Activated effector memory CD4-positive, alpha-beta T cell treated with Interleukin-2 at 50 U/mL for 16 hours (primary cell): ENCODE results near the gene ARHGDIB.

Source experiments
- DNase-seq: peaks from one replicate; pipeline ENCODE4 v3.0.0-alpha.2; 2020

ARHGDIB gene

DNA sequence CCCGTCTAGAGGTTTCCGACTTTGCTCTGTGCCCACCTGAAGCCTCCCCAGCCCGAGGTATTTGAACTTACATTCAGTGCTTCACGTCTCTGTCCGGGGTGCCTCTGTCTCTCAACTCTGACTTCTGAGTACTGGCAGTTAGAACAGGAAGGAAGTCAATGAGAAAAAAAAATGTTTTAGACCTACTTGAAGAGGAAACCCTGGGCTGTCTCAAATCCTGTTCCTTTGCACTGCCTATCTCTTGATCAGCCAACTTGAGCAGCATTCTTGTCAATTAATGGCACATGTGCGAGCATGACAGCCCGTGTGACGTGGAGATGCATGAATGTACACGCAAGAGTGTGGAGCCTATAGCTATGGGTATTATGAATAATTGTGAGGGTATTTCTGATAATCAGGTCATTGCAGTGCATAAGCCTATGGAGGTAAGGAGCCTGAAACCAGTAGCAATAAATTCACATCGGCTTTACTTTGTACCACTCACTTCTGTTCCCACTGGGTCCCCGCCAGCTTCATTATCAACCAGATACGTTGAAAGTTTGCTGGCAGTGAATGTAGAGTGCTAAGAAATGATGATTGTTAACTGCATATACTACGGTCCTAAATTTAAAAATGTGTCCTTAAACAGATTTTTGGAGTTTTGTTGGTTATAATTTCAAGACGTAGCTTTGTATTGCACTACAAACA, at the start of gene ARHGDIB:
Gene ARHGDIB, minus strand, starts transcription at position 136 of the 687 bp plus-strand sequence. CDS start 10,889 bp downstream, outside the sequence.
- peak; percentile 63 for DNase-seq

DNA sequence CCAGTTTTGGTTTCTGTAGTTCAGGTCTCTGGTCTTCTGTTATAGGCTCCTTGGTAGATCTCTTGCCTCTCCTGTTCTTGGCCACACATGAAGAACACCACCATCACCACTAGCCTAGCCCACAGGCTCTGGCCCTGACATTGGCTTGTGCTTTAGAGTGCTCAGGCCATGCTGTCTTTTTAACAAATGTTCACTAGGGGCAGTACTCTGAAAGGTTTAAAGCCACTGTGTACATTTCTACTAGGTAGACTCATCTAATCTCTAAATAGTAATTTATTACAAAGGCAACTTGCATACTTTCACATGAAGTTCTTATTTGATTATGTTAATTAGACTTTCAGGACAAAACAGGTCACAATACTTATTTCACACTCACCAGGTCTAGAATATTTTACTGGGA, 49.8 kb upstream of the ARHGDIB start:
- no peak for DNase-seq

DNA sequence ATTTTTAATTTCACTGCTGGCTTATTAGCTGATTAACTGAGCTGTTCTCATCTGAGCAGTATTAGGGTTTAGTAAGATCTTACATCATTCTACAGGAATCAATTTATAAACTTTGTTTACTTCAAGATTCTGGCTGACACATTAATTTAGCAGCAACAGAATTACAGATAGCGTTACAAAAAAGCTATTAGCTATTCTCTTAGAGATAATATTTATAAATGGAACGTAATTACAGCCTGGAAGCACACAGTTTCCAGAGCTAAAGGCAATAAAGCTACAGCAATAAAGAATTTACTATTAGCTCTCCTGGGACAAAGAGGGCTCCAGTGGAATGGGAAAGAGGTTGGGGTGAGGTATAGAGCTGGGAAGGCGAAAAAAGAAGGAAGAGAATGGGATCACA, 46.1 kb upstream of the ARHGDIB start:
- no peak for DNase-seq

DNA sequence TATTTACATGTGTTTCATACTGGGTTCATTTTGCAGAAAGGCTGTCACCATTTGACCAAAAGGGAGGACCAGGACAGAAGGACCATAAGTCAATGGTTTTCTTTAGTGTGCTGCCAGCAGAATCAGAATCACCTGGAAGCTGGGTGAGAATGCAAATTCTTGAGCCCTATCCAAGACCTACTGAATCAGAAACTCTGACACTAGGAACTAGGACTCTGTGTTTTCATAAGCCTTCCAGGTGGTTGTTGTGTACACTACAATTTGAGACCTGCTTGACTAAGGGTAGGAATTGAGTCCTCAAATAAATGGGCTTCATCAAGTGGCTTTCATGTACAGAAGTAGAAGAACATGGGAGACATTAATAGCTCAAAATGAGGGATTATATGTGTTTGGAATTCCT, 43.7 kb upstream of the ARHGDIB start:
- DNase-seq, result no peak

DNA sequence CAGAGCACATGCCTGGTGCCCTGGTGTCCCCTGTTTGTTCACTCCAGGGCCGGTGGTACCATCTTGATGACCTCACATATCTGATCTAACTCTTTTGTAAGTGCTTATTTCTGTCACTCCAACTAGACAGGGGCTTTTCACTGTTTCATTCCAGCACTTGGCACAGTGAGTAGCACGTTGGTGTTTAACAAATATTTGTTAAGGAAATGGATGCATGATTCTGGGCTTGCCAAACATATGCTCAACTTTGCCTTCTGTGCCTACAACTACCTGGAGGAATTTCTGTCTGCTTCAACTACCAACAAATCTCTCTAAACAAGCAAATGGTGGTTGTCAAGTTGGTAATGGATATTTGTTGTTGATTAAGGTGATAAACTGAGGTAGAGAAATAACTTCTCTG, 43.0 kb upstream of the ARHGDIB start:
- no peak for DNase-seq

DNA sequence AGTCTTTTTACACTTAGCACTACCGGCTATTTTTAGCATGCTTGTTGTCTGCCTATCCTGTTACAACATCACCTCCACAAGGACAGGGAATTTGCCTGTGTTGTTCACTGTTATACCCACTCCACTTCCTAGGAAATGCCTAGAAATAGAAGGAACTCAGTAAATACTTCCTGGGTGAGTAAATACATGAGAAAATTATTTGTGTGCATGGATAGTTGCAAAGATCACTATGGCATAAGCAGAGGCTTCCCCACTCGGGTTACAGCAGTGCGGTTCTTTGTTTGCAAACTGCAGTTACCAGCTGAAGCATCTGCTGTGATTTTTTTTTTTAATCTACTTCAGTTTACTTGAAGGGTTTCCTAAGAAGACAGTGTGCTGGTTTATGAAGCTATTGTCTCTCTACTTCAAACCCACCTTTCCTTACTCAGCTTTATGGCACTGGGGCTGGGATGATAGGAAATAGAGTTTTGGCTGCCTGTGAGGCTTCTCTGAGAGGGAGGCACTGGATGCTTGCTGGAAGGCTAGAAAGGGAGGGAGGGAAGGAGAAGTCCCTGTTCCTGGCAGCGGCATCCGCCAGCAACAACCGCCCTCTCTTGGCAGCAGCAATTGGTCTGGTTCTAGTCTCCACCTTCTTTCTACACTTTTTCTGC, 40.5 kb upstream of the ARHGDIB start:
- no peak for DNase-seq

DNA sequence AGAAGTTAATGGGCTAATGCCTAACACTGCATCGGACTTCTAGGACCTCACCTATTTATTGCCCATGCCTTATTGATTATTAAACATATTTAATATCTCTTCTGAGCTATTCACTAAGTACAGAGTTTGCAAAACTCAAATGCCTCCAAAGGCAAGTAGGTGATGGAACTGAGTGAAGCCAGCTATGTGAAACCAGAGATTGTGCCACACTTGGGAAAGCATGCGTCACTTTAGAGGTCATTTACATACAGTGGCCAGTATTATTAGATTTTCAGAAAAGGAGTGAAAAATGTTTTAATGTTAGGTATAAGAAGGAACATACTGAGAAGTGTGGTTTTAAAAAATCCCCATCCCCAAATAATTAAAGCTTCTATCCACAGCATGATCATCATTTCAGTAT, 39.2 kb upstream of the ARHGDIB start:
- no peak for DNase-seq

DNA sequence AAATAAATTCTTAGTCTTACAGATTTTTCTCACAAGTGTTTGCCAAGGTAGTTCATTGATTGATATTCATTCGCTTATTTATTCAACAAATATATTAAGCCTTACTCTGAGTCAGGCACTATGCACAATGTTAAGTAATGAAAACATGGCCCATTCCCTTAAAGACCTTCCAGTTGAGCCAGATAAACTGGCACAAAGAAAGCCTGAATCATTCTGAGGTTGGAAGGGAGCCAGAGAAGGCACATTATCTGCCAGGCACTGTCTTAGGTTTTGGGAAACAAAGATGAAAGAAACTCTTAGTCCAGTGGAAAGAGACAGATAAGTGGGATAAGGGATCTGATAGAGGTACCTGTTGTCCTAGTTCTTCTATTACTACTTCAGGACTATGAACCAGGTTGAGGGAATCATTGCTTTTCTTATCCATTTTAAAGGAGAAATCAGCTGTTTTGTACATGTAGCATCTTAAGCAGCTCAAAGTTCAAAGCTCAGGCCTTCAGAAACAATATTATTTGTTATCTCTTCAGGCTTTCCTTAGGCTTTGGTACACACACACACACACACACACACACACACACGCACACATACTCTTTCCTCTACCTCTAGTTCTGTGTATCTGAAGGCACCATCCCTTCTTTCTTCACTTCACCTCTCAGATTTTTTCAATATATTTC, 38.4 kb upstream of the ARHGDIB start:
- DNase-seq, result no peak

DNA sequence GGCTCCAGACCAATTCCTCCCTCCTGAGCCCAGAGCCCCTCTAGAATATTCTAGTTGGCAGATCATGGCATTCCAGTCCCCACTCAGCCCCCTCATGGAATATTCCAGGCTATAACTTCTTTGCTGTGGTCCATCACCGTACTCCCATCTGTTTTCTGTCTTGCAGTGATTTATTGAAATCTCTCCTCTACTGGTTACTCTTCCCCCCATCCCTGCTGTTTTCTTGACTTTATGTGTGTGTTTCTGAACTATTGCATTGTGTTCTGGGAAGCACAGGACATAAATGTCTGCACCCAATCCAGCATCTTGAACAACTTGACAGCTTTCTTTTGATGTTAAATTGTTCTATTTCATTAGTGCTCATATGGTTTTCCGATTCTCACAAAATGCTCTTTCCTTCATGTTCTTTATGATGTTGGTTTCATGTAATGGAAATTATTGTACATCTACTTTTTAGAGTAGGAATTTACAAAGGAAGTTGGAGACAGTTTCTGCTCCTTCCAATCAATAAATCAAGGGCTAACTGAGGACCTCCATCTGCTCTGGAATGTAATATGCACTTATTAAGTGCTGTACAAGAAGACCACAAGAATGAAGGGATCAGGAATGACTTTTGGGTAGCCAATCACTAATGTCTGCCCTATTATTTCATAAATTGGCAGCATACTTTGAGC, 37.8 kb upstream of the ARHGDIB start:
- no peak for DNase-seq

DNA sequence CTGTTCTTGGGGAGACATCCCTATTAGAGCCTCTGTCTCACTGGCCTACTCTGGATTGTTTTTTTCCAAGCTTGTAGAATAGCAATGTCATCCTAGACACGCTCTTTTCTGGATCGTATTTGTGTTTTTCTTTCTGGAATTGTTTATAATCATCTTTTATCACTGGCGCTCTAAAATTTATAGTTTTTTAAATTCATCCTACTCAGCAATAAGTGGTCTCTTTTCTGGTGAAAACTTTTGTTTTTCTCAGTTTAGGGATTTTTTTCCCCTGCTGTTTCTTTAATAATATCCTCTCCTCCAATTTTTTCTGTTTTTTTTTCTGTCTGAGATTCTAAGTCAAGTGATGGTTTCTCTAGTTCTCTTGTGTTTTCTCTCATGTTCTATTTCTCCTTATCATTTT, 36.6 kb upstream of the ARHGDIB start:
- no peak for DNase-seq

DNA sequence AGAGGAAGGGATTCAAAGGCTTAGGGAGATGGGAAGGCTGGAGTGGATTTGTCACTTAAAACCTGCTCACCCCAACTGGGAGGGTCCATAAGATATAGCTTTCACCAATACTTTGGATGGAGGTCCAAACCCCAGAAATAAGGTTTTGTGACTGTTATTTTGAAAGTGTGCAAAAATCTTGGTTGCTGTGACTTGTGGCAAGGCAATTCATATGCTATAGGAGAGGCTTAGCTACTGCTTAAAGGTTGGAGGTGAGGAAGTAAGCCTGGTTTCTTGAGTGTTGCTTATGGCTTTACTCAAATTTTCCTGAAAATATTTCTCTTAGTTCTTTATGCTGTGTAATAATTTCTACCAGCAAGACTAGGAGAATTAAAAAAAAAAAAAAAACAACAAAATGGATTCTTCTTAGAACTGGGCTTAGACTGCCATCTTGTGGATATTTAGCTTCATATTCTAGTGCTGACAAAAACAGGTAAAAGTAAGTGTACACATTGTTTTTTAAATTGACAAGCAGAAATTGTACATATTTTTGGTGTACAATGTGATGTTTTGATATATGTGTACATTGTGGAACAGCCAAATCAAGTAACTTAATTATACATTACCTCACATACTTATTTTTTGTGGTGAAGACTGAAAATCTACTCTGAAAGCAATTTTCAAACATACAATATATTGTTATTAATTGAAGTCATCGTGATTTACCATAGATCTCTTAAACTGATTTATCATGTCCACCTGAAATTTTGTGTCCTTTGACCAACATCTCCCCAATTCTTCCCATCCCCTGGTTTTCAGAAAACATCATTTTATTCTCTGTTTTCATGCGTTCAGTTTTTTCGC, 34.4 kb upstream of the ARHGDIB start:
- DNase-seq, result no peak

DNA sequence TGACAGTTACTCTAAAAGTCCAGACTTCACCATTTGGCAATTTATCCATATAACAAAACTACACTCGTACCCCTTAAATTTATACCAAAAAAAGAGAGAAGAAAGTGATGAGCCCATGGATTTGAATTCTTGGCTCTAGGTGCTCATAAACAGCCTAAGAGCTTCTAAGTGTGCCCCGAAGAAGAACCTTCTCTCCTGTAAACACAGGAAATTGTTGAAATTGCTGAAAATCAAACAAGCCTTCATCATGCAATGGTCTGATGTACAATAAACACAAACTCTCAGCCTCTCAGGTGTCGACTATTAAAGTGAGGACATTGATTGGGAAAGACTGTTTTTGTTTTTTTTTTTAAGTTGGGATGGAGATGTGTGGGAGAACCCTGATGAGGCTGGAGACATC, 33.2 kb upstream of the ARHGDIB start:
- no peak for DNase-seq

DNA sequence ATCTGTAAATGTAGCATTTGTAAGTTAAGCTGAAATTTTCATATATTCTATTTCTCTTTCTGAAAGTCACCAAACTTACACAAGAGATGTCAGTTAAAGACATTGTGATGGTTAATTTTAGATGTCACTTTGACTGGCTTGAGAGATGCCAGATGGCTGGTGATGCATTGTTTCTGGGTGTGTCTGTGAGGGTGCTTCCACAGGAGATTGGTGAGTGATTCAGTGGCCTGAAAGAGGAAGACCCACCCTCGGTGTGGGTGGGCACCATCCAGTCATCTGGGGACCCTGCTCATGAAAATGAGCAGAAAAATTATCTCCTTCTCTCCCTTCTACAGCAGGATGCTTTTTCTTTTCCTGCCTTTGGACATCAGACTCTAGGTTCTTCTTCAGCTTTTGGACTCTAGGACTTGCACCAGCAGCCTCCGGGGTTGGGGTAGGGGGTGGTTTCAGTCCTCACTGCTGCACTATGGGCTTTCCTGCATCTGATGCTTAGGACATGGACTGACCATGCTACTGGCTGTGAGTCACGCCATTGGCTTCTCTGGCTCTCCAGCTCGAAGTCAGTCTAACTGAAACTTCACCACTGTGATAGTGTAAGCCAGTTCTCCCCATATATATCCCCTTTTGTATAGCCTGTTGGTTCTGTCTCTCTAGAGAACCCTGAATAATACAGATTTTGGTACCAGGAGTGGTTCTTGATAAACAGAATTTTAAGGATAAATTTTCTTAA, 32.3 kb upstream of the ARHGDIB start:
- DNase-seq, result no peak

DNA sequence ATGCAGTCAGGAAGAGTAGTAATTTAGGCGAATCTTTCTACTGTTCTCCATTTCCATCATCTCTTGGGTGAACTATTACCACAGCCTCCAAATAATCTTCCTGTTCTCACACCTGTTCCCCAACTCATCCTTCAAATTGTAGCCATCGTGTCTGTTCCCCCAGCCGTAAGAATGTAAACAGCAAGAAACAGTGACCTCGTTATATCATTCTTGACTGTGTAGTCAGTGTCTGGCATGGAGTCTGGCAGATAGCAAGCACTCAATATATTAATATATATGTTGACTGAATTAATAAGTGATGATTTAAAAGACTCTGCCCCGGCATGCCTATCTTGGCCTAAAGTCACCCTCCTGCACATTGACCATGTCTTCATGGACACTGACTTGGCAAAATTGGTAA, 31.7 kb upstream of the ARHGDIB start:
- DNase-seq, result no peak

DNA sequence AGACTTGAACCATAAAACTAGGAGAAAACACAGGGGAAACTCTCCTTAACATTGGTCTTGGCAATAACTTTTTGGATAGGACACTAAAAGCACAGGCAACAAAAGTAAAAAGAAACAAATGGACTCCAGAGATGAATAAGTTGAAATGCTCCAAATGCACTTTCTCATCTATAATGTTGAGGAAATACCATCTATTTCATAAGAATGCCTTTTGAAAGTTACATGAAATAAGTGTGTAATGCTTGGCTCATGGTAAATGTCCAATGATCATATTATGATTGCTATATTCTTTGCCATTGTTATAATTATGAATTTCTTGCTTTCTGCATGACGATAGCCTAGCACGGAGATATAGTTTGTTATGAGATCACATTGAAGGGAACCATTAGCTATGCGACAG, 31.3 kb upstream of the ARHGDIB start:
- no peak for DNase-seq

DNA sequence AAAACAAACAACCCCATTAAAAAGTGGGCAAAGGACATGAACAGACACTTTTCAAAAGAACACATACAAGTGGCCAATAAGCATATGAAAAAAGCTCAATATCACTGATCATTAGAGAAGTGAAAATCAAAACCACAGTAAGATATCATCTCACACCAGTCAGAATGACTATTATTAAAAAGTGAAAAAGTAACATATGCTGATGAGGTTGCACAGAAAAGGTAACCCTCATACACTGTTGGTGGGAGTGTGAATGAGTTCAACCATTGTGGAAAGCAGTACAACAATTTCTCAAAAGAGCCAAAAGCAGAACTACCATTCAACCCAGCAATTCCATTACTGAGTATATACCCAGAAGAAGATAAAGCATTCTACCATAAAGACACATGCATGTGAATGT, 29.7 kb upstream of the ARHGDIB start:
- no peak for DNase-seq

DNA sequence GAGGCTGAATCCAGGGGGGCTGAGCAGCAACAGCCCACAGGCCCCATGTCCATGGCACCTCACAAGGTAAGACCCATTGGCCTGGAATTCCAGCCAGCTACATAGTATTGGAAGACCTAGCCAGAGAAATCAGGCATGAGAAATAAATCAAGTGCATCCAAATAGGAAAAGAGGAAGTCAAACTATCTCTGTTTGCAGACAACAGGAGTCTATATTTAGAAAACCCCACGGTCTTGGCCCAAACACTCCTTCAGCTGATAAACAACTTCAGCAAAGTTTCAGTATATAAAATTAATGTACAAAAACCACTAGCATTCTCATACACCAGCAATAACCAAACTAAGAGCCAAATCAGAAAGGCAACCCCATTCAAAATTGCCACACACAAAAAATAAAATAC, 28.4 kb upstream of the ARHGDIB start:
- DNase-seq, result no peak

DNA sequence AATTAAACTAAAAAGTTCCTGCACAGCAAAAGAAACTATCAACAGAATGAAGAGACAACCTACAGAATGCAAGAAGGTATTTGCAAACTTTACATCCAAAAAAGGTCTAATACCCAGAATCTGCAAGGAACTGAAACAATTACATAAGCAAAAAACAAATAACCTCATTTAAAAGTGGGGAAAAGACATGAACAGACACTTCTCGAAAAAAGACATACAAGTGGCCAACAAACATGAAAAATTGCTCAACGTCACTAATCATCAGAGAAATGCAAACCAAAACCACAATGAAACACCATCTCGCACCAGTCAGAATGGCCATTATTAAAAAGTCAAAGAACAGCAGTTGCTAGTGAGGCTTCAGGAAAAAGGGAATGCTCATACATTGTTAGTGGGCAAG, 26.6 kb upstream of the ARHGDIB start:
- no peak for DNase-seq

DNA sequence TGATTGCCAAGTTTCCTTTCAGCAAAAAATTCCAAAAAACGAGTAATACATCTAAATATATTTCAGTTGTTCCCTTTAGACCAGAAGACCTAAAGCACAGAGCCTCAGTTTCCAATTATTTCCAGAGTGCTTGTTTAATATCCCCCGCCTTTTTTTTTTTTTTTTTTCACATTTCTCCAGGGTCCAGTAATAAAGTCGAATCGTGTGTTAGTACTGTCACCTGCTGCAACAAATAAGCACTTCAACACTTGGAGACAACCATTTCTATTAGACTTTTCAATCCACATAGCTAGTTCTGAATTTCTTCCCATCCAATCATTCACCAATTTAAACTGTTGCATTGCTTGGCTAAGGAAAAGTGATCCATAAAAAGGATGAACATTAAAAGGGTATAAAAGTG, 25.0 kb upstream of the ARHGDIB start:
- DNase-seq, result no peak

DNA sequence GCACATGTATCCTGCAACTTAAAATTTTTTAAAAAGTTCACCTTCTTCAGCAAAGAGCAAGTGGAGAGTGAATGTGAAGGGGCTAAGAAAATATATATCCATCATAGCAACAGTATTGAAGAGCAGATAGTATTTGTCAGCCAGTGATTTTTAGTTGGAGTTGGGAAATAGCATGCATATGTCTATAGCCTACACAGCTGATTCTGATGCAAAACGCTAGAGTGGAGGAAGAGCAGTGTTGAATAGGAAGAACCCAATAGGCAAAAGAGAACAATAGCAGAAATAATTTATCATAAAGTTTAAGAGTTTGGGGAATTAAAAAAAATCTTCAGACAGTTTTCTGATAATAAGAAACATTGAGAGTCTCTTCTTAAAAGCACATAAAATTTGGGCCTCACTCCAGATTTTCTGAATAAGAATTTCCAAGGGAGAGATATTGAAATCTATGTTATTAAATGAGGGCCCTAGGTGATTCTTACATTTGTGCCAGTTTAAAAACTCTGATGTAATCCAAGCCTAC, 23.4 kb upstream of the ARHGDIB start:
- DNase-seq, result no peak

DNA sequence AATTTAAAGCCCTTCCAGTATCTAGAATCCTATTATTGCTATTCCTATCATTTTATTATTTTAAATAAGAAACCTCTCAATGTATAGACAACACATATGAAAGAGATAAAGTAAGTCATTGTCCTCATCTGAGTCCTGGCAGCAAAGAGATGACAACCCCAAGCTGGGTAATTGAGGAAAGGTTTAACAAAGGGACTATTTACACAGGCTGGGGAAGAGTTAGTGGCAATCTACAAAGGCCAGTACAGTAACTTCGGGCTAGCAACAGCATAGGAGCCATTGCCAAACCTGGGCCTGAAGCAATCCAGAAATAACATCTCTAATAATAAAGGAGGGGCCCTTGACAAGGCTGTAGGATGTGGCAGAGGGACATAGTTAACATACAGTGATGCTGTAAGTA, 22.6 kb upstream of the ARHGDIB start:
- no peak for DNase-seq

DNA sequence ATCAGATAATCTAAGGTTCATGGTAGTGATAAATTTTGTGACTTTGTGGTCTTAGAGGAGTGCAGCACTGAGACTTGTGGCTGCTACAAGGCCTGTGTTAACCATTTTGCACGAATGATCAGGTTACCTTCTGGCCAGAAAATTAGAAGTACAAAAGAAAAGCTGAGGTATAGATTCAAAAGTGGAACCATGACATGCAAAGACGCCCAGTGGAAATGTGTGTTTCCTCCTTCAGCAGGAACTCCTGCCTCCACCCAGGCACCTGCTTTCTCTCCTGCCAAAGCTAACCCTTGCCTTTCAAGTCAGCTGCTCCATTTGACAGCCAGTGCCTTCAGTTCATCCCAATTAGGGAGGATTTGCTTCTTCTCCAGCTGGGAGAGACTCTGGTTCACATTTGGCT, 21.6 kb upstream of the ARHGDIB start:
- no peak for DNase-seq
